Esophagus squamous epithelium (tissue), 4 donors: ENCODE measurements around the gene RAET1L.

Source experiments
- CTCF ChIP-seq, 6 experiments: fragments of 450-650 bp in 4 of 6; fragments of 200-600 bp in 2 of 6; sonication (generic) in 2 of 6; IDR thresholded peaks; one replicate each; pipeline ENCODE4 v1.5.1; 2016 to 2019; ENCODE audit warnings: antibody characterized with exemption in 6 of 6, mild to moderate bottlenecking in 4 of 6, moderate library complexity in 4 of 6
- POLR2A ChIP-seq, 4 donors: fragments of 450-650 bp; IDR thresholded peaks; one replicate each; pipeline ENCODE4 v1.6.1; 2017; ENCODE audit warnings: antibody characterized with exemption in 4 of 4, mild to moderate bottlenecking in 4 of 4, moderate library complexity in 3 of 4

- TF ChIP-seq POLR2A (IDR thresholded peaks at IDR 0.05) (no peak), CTCF (IDR thresholded peaks at IDR 0.05) (no peak)
Measured at GRCh38 chr6:149991838-149992237, 33.5 kb downstream of the RAET1L start.
